ENCODE results near the gene SRP68.
"Not testable (repeated sequence)": the region's sequence is repeated elsewhere in the genome, so short reads cannot be mapped to it uniquely, and the experiment has no call there.

SRP68 gene

DNA sequence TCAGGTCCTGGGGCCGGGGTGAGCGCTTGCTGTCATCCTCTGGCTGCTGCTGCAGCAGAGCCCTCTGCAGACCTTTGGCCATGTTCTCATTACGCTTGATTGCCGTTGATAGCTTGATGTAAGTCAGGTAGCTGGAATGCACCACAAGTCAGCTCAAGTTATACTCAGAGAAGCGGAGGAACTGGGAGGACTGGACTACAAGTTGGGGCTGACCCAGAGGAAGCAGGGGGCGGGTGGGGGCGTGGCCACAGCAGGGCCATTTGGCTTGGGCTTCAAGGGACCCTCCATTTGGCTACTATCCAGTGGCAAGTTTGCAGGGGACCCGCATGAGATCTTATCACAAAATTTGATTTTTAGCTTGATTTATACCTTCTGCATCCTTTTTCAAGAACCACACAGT lies 26.3 kb downstream of the SRP68 start:
- DNase-seq (ENCODE audit: low read depth in 3 of 3, low spot score in 1 of 3), result no peak

DNA sequence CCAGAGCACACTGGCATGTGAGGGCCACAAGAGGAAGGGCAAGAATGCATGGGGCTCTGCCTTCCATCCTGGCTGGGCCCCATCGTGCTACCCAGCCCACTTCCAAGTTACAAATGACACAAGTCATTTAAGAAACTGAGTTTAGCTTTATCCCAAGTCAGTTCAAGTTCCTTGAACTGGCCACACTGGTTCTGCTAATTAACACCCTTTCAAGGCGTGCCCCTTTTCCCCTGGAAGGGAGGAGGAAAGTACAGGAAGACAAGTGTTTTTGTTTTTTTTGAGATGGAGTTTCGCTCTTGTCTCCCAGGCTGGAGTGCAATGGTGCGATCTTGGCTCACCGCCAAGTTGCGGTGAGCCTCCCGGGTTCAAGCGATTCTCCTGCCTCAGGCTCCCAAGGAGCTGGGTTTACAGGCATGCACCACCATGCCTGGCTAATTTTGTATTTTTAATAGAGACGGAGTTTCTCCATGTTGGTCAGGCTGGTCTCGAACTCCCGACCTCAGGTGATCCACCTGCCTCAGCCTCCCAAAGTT lies 27.8 kb downstream of the SRP68 start:
- DNase-seq (ENCODE audit: low read depth in 3 of 3, low spot score in 1 of 3), result not testable (repeated sequence)

DNA sequence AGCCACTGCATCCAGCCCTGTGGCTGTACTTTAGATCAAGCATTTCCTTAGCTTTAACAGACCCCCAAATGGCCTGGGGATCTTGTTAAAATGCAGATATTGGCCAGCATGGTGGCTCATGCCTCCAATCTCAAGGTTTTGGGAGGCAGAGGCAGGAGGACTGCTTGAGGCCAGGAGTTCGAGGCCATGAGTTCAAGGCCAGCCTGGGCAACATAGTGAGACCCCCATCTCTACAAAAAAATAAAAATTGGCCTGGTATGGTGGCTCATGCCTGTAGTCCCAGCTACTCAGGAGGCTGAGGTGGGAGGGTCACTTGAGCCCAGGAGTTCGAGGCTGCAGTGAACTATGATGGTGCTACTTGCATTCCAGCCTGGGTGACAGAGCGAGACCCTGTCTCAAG lies 29.4 kb downstream of the SRP68 start:
- DNase-seq (ENCODE audit: low read depth in 3 of 3, low spot score in 1 of 3), result not testable (repeated sequence)

DNA sequence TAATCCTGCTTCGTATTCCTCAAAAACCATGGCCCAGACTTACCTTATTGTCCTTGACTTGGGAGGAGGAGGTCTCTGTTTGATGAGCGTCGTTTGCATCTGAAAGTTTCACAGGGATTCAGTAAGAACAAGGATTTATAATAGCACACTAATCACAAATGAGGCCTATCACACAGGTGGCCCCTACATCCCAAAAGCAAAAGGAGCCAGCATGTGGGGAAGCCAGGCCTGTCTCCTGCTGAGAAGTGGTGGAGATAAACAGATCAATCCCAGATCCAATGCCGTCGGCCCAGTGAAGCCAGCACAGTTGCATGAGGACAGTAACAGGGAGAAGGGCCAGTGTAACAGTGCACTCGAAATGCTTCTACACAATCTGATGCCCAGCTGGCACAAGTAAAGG lies 31.9 kb downstream of the SRP68 start:
- no peak for DNase-seq (ENCODE audit: low read depth in 3 of 3, low spot score in 1 of 3)

DNA sequence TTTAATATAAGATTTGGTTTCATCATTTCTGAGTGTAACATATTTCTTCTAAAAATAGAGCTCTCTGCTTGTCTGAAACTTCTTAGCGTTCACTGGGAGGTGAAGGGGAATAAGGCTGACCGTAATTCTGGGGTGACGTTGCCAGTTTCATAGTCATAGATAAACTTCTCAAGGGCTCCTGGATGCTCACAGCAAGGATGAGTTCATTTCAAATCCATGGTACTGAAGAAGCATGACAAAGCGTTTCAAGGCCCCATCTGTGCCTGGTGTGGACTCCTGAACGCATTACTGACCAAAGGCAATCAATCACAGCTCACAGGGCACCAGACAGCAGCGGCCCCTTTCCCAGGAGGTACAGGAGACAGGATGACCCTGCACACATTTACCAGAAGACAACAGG lies 33.2 kb downstream of the SRP68 start:
- no peak for DNase-seq (ENCODE audit: low read depth in 3 of 3, low spot score in 1 of 3)

DNA sequence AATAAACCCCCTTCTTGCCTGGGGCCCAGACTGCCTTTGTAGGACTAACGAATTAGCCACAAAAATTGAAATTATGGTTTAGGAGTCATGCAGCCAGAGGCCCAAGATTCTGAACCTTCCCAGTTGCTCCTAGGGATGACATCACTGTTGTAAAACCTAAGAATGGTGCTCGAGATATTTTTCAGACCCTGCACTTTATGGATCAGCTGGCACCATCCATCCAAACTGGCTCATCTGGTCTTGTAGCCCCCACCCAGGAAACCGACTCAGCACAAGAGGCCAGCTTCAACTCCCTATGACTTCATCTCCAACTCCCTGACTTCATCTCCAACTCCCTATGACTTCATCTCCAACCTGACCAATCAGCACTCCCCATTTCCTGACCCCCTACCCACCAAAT lies 34.3 kb downstream of the SRP68 start:
- no peak for DNase-seq (ENCODE audit: low read depth in 3 of 3, low spot score in 1 of 3)

DNA sequence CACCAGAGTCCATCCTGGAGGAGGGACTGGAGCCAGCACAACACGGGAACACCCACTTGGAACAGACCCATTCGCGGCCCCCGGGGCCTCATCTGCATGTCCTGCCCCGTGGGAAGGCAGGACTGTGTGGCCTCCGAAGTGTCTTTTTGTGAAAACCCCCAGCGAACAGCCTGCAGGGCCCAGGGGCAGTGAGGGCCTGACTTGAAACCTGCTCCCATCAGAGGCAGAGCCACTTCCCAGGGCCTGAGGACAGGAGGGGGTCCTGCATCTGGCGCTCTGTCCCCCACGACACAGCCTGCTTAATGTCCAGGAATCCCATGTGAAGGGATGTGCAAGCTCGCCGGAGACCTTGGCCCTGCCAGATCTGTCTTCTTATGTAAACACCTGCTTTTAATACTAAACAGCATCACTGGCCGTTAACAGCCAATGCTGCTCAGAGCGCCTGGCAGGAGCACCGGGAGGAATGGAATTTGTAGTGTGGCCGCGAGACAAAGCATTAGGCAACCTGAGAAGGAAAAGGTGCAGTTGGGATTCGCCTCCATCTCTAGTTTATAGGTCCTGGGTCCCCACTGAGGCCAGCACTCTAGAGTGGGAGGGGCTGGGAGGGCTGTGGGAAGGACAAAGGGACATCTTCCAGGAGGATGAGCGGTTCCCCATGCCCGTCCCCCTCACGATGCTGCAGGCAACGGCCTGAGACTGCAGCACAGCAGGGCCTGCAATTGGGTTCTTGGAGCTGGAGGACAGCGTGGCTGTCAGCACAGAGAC lies 35.6 kb downstream of the SRP68 start:
- DNase-seq (ENCODE audit: low read depth in 3 of 3, low spot score in 1 of 3), result no peak

DNA sequence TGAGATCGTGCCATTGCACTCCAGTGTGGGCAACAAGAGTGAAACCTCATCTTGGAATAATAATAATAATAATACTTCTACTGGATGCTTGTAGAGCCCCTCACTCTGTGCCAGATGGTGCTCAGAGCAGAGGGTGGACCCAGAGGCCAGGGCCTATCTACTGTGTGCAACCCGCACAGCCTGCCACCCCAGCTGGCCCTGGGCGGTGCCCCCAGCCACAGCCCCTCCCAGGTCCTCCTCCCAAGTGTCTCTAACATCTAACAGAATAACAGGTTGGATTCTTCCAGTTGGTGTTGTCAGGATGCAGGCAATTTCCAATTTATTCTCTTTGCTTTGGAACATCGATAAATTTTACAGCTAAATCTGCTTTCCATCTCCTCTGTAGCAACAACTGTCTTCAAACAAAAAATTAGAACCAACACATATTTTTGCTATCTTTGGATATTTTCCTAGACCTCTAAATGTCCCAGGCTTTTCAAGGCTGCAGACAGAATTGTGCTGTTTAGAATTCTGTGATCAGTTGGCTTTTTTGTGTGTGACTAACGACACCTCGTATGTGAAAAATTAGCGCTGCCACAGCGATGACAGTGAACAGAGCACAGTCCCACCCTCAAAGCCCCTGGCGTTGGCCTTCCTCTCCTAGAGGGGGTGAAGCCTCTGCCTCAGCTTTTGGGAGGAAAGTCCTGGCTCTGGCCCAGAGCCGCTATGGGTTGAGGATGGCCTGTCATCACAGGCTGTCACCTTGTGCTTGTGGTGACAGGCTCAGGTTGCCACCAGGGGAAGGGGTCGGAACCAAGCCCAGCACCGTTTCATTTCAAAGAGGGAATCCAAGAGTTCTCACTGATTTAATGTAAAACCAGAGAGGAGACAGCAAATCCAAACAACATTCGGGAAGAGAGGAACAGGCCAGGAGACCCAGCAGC lies 37.6 kb downstream of the SRP68 start:
- no peak for DNase-seq (ENCODE audit: low read depth in 3 of 3, low spot score in 1 of 3)

DNA sequence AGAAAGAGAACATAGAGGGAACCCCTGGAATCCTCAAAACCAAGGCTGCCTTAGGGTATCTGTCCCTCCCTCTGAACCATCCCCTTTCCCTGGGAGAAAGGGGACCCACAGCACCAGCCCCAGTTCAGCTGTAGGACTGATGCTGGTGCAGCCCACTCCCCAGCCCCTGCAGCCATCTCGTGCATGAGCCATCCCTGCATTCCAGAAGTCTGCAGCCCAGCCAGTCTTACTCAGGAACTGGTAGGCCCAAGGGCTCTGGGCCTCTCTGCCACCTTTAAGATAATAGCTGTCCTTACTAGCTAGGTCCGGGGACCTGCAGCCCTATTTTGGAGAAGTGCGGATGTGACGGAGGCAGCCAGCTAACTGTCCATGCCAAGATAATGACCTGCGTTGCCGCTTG lies 39.2 kb downstream of the SRP68 start:
- DNase-seq (ENCODE audit: low read depth in 3 of 3, low spot score in 1 of 3), result no peak

DNA sequence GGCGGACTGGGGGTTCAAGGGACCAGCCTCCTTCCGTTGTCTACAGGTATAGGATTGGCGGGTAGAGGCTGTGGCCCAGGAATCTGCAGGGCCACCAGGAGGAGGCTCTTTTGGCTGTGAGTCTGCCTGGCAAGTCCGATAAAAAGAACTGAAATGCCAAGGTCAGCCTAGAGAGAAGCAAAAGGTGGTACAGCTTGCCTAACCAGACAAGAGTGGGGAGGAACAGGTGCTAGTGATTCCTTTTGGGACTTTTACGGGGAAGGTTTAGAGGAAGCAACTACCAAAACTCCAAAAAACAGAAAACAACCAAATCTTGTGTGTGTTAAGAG lies 39.6 kb downstream of the SRP68 start:
- DNase-seq (ENCODE audit: low read depth in 3 of 3, low spot score in 1 of 3), result no peak

DNA sequence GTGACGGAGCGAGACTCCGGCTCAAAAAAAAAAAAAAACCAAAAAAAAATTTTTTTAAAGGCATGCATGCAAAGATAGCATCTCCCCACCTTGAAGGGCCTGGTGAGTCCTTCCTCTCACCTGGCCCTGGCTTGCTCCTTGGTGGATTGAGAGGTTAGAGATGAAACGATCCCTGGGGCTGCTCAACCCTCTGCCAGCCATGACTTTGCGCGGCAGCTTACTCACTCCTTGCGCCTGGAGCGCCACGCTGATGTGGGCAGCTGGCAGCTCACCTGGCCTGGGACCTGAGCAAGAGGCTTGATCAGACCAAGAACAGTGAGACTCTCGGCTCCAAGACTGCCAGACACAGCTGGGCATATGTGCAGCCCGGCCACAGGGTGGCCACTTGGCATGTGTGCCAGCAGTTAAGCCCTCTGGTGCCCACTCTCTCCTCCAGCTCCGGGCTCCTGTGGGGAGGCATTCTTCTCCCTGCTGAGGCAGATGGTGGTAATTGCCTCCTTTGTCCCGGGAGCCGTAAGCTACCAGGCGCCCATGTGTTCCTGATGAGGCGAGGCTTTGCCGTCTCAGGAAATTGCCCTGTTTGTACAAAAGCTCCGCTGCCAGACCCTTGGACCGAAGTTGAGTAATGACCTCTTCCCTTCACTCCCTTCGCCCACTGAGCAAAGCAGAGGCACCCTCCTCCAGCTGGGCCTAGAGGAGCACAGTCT lies 40.1 kb downstream of the SRP68 start:
- no peak for DNase-seq (ENCODE audit: low read depth in 3 of 3, low spot score in 1 of 3)

DNA sequence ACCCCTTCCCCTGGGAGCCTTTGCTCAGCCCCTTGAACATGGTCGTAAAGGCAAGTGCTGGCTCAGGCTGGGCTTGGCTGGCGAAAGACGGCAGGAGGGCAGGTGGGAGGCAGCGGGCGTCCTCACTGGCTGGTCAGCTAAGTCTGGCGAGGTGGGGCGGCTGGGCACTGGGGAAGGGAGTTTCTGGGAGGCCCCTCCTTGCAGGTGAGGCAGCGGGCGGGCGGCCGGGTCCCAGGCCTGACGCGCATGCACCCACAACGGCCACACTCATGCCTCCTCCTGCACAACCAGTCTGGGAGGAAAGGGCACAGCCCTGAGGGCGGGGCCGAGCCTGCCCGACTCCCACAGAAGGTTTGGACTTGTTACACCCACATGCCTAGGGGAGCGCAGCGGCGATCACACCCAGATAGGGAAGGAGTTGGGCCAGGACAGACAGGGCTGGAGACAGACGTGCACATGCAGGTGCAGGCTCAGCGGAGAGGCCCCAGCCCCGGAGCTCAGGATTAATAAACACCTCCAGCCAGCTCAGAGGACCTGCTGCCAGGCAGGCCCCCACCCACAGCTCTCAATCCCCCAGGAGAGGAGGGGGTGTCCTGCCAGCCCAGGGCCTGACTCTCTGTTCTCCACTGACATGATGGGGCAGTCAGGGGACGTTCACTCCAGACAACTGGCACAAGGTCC lies 45.0 kb downstream of the SRP68 start, which contains the start of gene EVPL:
Gene EVPL, minus strand, starts transcription at position 148 of the 681 bp plus-strand sequence. Its CDS starts 108 bp downstream, at position 40.
- DNase-seq (ENCODE audit: low read depth in 3 of 3, low spot score in 1 of 3), result no peak

DNA sequence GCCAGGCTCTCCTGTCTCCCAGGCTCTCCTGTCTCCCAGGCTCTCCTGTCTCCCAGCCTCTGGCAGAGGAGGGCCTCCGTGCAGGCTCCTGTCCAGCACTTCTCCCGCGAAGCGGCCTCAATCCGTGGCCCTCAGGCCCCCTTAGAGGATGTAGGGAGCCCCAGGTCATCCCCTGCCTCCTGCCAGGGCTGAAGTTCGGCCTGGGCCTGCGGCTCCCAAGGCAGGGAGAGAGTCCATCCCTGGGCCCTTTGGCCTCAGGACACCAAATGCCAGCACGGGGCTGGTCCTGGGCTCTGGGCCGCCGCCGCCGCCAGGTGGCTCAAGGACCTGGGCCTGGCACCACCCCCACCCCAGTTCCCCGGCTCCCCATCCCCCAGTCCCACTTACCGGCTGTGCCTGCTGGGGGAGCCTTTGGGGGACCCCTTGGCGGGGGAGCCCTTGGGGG lies 45.6 kb downstream of the SRP68 start:
- DNase-seq (ENCODE audit: low read depth in 3 of 3, low spot score in 1 of 3), result no peak

DNA sequence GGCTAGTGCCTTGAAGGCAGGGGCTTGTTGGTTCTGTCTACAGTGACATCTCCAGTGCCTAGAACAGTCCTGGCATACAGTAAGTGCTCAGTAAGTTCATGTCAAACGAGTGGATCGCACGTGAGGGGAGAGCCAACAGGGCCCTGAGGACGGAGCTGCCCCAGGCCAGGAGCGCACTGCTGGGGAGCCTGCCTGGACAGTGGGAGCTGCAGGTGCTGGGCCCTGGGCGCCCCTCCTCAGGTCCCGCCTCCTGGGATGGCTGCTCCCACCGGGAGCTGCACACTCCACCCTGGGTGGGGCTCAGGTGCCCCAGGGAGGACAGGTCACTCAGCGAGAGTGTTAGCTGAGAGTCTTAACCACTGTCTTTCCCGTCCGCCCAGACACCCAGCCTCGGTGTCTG lies 47.0 kb downstream of the SRP68 start:
- no peak for DNase-seq (ENCODE audit: low read depth in 3 of 3, low spot score in 1 of 3)

DNA sequence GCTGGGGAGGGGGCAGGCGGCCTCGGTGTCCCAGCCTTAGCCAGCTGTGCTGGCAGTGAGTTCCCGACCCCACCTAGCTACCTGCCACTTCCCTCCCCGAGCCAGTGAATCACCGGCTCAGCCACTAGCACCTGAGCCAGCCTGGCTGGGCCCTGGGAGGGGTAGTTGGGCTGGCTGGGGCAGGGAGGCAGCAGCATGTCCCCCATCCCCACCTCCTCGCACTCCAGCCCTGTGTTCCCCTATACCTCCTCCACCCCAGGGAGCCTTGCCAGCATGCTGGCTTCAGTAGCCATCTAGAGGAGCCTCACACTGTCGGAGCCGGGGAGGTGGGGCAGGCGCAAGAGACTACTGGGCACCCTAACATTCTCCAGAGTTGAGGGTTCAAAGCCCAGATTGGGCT lies 48.0 kb downstream of the SRP68 start:
- DNase-seq (ENCODE audit: low read depth in 3 of 3, low spot score in 1 of 3), result no peak

DNA sequence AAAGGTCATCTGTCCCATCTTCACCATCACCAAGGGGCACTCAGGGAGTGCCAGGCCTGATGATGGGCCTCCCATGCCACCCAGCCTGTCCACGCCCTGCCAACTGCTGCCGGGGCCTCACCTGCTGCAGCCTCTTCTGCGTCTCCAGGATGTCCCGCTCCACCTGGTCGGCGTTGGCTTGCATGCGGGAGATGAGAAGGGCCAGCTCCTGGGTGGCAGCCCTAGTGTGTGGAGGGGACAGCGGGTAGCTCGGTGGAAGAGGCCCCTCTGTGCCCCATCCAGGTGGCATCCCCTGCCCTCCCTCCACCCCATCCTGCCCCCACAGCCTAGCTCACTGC lies 48.4 kb downstream of the SRP68 start:
- DNase-seq (ENCODE audit: low read depth in 3 of 3, low spot score in 1 of 3), result no peak

DNA sequence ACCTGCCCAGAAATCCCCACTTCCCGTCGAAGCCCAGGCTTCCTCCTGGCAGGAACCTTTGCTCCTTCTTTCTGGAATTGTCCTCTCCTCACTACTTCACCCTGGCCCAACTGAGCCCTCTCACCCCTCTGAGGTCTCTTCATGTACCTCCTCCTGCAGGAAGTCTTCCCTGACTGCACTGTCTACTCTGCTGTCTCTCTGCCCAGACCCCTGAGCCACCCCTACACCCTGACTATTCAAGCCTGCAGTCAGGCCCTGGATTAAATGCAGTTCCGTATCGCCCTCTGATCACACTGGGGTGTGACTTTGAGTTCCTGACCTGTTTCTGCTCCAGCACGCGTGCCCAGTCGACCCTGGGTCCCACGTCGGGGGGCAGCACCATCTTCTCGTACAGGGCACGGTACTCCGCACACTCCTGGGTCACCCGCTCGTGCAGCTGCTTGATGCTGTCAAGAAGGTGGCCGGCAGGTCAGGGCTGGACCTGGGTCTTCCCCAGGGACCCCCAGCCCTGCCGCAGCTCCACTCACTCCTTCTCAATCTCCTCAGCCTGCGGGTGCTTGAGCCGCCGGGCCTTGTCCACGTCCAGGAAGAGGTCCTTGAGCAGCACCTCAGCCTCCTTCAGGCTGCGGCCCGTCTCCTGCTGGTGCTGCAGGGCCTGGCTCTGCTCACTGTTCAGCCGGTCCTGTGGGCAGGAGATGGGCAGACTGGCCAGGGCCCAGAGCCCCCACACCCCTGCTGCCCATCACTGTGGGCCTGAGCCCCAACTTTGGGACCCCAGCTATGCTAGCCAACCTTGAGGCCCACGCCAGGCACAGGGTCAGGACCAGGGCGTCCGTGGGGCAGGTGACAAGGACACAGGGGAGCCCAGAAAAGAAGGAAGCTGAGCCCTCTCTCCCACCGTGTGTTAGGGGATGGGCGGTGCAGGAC lies 49.1 kb downstream of the SRP68 start:
- DNase-seq (ENCODE audit: low read depth in 3 of 3, low spot score in 1 of 3), result no peak

DNA sequence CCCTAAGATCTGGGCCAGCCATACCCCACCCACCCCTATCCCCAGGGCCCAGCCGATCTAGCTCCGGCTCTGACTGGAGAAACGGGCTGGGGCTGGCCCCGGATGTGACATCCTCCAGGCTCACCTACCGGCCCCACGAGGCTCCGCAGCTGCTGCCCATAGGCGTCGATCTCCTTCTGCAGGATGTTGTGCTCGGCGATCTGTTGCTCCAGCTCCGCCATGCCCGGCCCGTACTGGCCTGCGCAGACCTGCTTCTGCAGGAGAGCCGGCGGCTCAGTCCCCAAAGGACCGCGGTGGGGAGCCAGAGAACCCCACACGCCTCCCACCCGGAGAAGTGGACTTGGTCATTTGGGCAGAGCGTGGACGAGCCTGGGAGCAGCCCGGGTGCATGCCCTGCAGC lies 50.0 kb downstream of the SRP68 start:
- no peak for DNase-seq (ENCODE audit: low read depth in 3 of 3, low spot score in 1 of 3)

DNA sequence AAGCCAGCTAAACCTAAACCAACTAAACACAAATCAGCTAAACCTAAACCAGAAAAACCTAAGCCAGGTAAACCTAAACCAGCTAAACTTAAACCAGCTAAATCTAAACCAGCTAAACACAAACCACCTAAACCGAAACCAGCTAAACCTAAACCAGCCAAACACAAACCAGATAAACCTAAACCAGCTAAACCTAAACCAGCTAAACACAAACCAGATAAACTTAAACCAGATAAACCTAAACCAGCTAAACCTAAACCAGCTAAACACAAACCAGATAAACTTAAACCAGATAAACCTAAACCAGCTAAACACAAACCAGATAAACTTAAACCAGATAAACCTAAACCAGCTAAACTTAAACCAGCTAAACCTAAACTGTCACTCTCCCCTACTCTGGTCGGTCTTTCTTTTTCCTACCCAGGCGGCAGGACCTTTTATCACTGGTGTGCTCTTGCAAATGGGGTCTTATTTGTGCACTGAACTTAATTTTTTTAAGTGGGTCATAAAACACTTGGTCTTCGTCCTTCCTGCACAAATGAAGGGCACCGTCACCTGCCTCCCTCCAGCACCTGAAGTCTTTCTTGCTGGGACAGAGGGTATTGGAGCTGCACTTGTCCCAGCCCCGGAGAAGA lies 52.4 kb downstream of the SRP68 start:
- no peak for DNase-seq (ENCODE audit: low read depth in 3 of 3, low spot score in 1 of 3)

Measured in stimulated activated CD4-positive, alpha-beta T cell treated with anti-CD3 and anti-CD28 coated beads, TNF-alpha, amount 100 ng/mL, for 1 hour (primary cell).